Measurements from ENCODE around the gene SLC5A11. TPM values are rescaled to one million over a fixed set of nuclear protein-coding genes. Genes with fewer than 3 reads are reported as not detected.

The SLC5A11 gene
- total RNA-seq, 1 donor from 2014 or later = not detected

DNA sequence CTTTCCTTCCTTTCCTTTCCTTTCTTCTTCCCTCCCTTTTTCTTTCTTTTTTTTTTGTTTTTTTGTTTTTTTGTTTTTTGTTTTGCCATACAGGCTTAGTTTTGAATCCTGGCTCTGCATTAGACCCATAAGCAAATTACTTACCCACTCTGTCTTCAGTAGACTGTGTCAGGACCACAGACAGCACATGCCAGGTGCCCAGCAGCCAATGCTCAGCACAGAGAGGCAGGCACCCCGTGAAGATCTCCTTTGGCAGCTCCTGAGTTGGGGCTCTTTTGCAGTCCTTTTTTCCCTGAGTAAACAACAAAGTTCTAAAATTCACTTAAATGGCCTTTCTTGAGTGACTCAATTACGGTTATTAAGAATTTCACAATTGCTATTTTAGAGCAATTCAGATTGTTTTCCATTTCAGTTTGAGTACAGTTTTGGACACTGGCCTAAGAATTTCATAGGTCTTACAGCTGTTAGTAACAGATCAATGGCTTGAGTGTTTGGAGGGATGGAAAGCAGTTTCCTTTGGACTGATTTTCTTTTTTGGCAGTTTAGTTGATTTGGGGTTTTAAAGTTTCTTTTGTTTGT lies 26.2 kb upstream of the SLC5A11 start:
- H3K27me3 Mint-ChIP-seq (ENCODE audit: unreplicated experiment) = no peaks in the 10 kb centered on the region
- H3K4me1 Mint-ChIP-seq (ENCODE audit: unreplicated experiment) = no peaks in the 10 kb centered on the region
- peaks cover 70% of the 10 kb centered on the region for H3K36me3 Mint-ChIP-seq (ENCODE audit: unreplicated experiment)
- H3K27ac Mint-ChIP-seq (ENCODE audit: unreplicated experiment) = no peak overlapping the region
- TF ChIP-seq, protein P1, sequence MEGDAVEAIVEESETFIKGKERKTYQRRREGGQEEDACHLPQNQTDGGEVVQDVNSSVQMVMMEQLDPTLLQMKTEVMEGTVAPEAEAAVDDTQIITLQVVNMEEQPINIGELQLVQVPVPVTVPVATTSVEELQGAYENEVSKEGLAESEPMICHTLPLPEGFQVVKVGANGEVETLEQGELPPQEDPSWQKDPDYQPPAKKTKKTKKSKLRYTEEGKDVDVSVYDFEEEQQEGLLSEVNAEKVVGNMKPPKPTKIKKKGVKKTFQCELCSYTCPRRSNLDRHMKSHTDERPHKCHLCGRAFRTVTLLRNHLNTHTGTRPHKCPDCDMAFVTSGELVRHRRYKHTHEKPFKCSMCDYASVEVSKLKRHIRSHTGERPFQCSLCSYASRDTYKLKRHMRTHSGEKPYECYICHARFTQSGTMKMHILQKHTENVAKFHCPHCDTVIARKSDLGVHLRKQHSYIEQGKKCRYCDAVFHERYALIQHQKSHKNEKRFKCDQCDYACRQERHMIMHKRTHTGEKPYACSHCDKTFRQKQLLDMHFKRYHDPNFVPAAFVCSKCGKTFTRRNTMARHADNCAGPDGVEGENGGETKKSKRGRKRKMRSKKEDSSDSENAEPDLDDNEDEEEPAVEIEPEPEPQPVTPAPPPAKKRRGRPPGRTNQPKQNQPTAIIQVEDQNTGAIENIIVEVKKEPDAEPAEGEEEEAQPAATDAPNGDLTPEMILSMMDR (IDR thresholded peaks at IDR 0.05) = no peak
- H3K4me3 Mint-ChIP-seq (ENCODE audit: unreplicated experiment) = no peak overlapping the region
- H3K9me3 Mint-ChIP-seq (ENCODE audit: unreplicated experiment) = no peaks in the 10 kb centered on the region
- DNase-seq (ENCODE audit: extremely low spot score, unreplicated experiment) = no peak

DNA sequence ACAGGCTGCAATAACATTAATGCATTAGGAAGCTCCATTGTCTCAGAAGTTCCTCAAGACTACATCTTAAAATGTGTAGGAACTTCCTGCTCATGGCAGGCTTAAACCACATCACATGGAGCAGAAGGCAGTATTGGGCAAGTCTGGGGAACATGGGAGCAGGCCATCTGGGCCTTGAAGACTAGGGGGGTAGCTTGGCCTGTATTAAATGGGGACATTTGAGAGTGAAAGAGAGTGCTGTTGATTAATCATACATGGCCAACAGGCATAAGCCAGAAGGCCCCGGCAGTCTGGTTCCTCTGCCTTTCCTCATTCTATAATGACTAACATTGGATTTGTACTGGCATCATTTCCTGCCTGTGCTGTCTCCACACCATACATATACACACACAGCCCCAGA lies 25.2 kb upstream of the SLC5A11 start:
- H3K27ac Mint-ChIP-seq (ENCODE audit: unreplicated experiment) = no peak overlapping the region
- no peak overlapping the region for H3K4me3 Mint-ChIP-seq (ENCODE audit: unreplicated experiment)
- H3K4me1 Mint-ChIP-seq (ENCODE audit: unreplicated experiment) = no peaks in the 10 kb centered on the region
- TF ChIP-seq, protein P1 (IDR thresholded peaks at IDR 0.05) = no peak
- no peaks in the 10 kb centered on the region for H3K9me3 Mint-ChIP-seq (ENCODE audit: unreplicated experiment)
- DNase-seq (ENCODE audit: extremely low spot score, unreplicated experiment) = no peak
- peaks cover 67% of the 10 kb centered on the region for H3K36me3 Mint-ChIP-seq (ENCODE audit: unreplicated experiment)
- no peaks in the 10 kb centered on the region for H3K27me3 Mint-ChIP-seq (ENCODE audit: unreplicated experiment)

DNA sequence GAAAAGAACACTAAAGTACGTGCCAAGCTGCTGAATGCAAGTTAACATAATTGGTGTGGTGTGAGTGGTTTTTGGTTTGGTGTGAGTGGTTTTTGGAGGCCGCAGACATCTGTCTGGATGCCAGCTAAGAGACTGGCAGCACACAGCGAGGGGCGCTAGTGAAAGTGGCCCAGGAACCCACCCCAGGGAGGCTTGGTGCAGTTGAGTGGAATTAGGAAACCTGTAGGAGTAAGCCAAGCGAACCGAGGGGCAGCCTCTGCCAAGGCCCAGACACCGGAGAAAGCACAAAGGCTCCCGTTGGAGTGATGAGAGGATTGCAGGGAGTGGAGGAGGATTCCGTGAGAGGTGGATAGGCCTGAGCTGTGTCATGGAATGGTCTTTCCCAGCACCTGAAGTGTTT lies 24.6 kb upstream of the SLC5A11 start:
- H3K27me3 Mint-ChIP-seq (ENCODE audit: unreplicated experiment) = no peaks in the 10 kb centered on the region
- TF ChIP-seq, protein P1 (IDR thresholded peaks at IDR 0.05) = no peak

DNA sequence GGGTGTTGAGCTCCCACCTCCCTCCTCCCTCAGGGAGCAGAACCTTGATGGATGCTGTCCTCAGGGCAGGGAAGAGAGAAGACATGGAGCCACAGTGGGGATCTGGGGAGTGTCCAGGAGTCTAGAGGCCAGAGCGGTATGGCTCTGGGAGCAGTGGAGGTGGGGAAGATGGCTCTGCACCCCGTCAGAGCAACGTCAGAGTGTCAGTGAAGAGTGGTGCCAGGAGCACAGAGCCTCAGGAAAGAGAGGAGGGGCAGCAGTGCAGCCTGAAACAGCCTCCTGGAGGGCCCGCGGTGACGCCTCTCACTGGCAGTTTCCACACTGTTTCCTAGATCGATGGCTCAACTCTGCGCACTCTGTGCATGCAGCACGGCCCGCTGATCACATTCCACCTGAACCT lies 23.2 kb upstream of the SLC5A11 start:
- DNase-seq (ENCODE audit: extremely low spot score, unreplicated experiment) = no peak
- Mint-ChIP-seq H3K27me3 (ENCODE audit: unreplicated experiment) (no peaks in the 10 kb centered on the region), H3K9me3 (ENCODE audit: unreplicated experiment) (no peaks in the 10 kb centered on the region), H3K4me3 (ENCODE audit: unreplicated experiment) (no peak overlapping the region), H3K4me1 (ENCODE audit: unreplicated experiment) (no peaks in the 10 kb centered on the region), H3K27ac (ENCODE audit: unreplicated experiment) (no peak overlapping the region), H3K36me3 (ENCODE audit: unreplicated experiment) (peaks cover 72% of the 10 kb centered on the region)
- TF ChIP-seq, protein P1 (IDR thresholded peaks at IDR 0.05) = no peak

More for the DNA sequence above, 24.6 kb upstream of the SLC5A11 start:
- Mint-ChIP-seq H3K4me3 (ENCODE audit: unreplicated experiment) (no peak overlapping the region), H3K36me3 (ENCODE audit: unreplicated experiment) (peaks cover 69% of the 10 kb centered on the region), H3K9me3 (ENCODE audit: unreplicated experiment) (no peaks in the 10 kb centered on the region), H3K4me1 (ENCODE audit: unreplicated experiment) (no peaks in the 10 kb centered on the region), H3K27ac (ENCODE audit: unreplicated experiment) (no peak overlapping the region)
- no peak for DNase-seq (ENCODE audit: extremely low spot score, unreplicated experiment)

DNA sequence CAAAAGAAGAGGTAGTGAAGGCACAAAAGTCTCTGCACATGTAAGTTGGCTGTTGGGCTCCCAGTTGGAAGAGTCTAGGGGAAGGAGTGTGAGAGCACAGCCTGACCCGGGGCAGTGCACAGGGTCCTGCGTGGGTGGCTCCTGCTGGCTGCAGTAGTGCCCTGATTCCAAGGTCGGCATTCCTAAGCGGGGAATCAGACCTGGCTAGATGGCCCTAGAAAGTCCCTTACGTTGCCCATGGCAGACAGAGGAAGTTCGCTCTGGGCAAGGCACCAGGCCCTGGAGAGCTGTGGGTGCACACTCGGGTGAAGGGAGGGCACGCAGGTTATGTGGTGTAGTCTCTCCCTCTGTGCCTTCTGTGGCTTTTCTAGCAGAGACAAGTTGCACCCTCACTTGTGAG lies 22.8 kb upstream of the SLC5A11 start:
- Mint-ChIP-seq H3K4me1 (ENCODE audit: unreplicated experiment) (no peaks in the 10 kb centered on the region), H3K9me3 (ENCODE audit: unreplicated experiment) (no peaks in the 10 kb centered on the region), H3K36me3 (ENCODE audit: unreplicated experiment) (peaks cover 68% of the 10 kb centered on the region), H3K27ac (ENCODE audit: unreplicated experiment) (no peak overlapping the region), H3K4me3 (ENCODE audit: unreplicated experiment) (no peak overlapping the region), H3K27me3 (ENCODE audit: unreplicated experiment) (no peaks in the 10 kb centered on the region)
- TF ChIP-seq, protein P1 (IDR thresholded peaks at IDR 0.05) = no peak
- DNase-seq (ENCODE audit: extremely low spot score, unreplicated experiment) = no peak

All from osteocyte (in vitro differentiated cells).